ENCODE results near the gene FOXN3. TPM values are rescaled to one million over a fixed set of nuclear protein-coding genes. Genes with fewer than 3 reads are reported as not detected.
"Not testable (repeated sequence)": the region's sequence is repeated elsewhere in the genome, so short reads cannot be mapped to it uniquely, and the experiment has no call there.

Gene FOXN3
- total RNA-seq, 4 donors from 2014 or later = 66.1 to 130 (median 109) TPM

DNA sequence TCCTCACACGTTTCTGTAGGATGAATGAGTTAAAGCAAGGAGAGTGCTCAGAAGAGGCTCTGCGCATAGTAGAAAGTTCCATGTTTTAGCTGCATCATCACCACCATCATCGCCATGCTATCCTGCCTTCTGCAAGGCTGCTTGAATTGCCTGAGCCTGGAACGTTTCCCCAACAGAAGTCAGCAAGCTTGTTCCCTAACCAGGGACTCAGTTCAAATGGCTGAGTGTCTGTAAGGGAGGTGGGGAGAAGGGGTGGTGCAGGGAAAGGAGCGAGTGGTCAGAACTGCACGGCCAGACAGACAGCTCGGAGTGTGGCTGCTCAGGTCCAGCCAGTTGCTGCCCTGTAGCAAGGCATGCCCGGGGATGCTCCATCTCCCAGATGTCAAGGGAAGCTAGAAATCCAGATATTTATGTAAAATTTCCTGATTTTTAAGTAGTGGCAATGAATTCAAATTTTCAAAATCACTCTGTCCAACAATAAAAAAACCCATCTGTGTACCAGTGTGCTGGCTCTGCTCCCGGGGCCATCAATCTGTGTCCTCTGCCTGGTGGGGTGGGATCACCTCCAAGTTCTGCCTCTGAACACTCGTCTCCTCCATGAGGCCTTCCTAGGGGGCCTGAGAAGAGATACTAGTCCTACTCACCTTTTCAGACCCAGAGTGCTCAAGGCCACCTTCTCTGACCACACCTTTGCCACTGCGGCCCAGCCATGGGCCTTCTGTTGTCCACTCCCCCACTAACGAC lies 162.7 kb downstream of the FOXN3 start:
- TF ChIP-seq POLR2A (IDR thresholded peaks at IDR 0.05) (no peak), CTCF (IDR thresholded peaks at IDR 0.05) (no peak), EP300 (IDR thresholded peaks at IDR 0.05; ENCODE audit: low read depth) (no peak)
- peaks cover 0 to 6% (median 0%) of the 10 kb centered on the region in 4 donors for H3K4me1 ChIP-seq
- peaks cover 0 to 4% (median 0%) of the 10 kb centered on the region in 4 donors for H3K36me3 ChIP-seq
- H3K27ac ChIP-seq = no peak overlapping the region
- no peak overlapping the region for H3K4me3 ChIP-seq
- DNase-seq = no peak
- WGBS, 2 donors (ENCODE audit: low coverage in 1 of 2) = 74 to 89% methylated on average over 7 to 12 of the region's 12 CpGs
- in situ Hi-C loops (cut with MboI; ENCODE audit: low pct_ligation_motif_present in 1 of 4, low pct_unique_long_range_greater_than_20kb in 1 of 4, low sequenced_read_pairs in 3 of 4) = no loop called here
- intact Hi-C loops (cut with DNase I; ENCODE audit: low total_unique reads) = no loop called here
- H3K9me3 ChIP-seq = no peaks in the 10 kb centered on the region
- no peaks in the 10 kb centered on the region for H3K27me3 ChIP-seq

DNA sequence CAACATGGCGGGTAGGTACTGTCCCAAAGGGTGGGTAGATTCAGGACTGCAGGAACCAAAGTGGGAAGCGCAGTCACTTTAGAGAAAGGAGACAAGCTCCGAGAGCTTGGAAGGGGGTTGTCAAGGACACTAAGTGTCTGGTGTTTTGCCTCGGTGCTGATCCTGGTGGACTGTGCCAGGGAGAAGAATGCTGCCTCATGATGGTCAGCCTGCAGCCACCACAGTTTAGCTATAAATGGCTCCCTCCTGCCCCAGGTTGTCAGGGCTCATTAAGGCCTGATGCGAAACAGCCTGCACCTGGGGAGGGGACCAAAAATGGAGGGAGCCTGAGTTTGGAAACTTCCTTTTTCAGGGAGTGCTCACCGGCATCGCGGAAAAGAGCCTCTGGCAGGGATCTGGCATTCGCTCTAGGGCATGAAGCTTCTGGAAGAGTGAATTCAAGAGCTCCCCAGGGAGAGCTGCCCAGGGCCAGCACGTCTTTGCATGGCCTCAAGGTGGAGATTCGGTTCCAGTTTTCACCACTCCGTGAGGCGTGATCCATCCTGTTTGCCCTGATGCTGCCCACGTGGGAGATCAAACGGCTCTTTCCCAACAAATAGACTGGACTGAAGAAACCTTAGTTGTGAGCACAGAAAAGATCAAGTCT lies 164.0 kb downstream of the FOXN3 start:
- no peaks in the 10 kb centered on the region for H3K9me3 ChIP-seq
- no peak for DNase-seq
- no peak overlapping the region for H3K4me3 ChIP-seq
- peaks cover 0 to 6% (median 0%) of the 10 kb centered on the region in 4 donors for H3K4me1 ChIP-seq
- H3K27ac ChIP-seq = no peak overlapping the region
- 82 to 97% methylated on average over 7 to 15 of the region's 15 CpGs for WGBS, 2 donors (ENCODE audit: low coverage in 1 of 2)
- peaks cover 0 to 4% (median 0%) of the 10 kb centered on the region in 4 donors for H3K36me3 ChIP-seq
- in situ Hi-C loops (cut with MboI; ENCODE audit: low pct_ligation_motif_present in 1 of 4, low pct_unique_long_range_greater_than_20kb in 1 of 4, low sequenced_read_pairs in 3 of 4) = no loop called here
- no peaks in the 10 kb centered on the region for H3K27me3 ChIP-seq
- intact Hi-C loops (cut with DNase I; ENCODE audit: low total_unique reads) = no loop called here
- no peak for TF ChIP-seq POLR2AphosphoS5 (IDR thresholded peaks at IDR 0.05)
- no peak for TF ChIP-seq POLR2A (IDR thresholded peaks at IDR 0.05)
- no peak for TF ChIP-seq CTCF (IDR thresholded peaks at IDR 0.05)
- no peak for TF ChIP-seq EP300 (IDR thresholded peaks at IDR 0.05; ENCODE audit: low read depth)

- H3K4me3 ChIP-seq = no peak overlapping the region
- 97 to 100% methylated on average over 3 of the region's 3 CpGs for WGBS, 2 donors (ENCODE audit: low coverage in 1 of 2)
- peaks cover 0 to 6% (median 0%) of the 10 kb centered on the region in 4 donors for H3K4me1 ChIP-seq
- H3K27ac ChIP-seq = no peak overlapping the region
- H3K27me3 ChIP-seq = no peaks in the 10 kb centered on the region
- DNase-seq = no peak
- intact Hi-C loops (cut with DNase I; ENCODE audit: low total_unique reads) = no loop called here
- no peaks in the 10 kb centered on the region for H3K9me3 ChIP-seq
- H3K36me3 ChIP-seq = no peaks in the 10 kb centered on the region
- TF ChIP-seq CTCF (IDR thresholded peaks at IDR 0.05) (no peak), POLR2A (IDR thresholded peaks at IDR 0.05) (no peak), EP300 (IDR thresholded peaks at IDR 0.05; ENCODE audit: low read depth) (no peak), POLR2AphosphoS5 (IDR thresholded peaks at IDR 0.05) (no peak)
- in situ Hi-C loops (cut with MboI; ENCODE audit: low pct_ligation_motif_present in 1 of 4, low pct_unique_long_range_greater_than_20kb in 1 of 4, low sequenced_read_pairs in 3 of 4) = no loop called here
Observed at GRCh38 chr14:89251061-89251460, 166.0 kb downstream of the FOXN3 start.

GRCh38 chr14:89250655-89250975 lies 166.4 kb downstream of the FOXN3 start:
- H3K27me3 ChIP-seq; H3K4me3 ChIP-seq; DNase-seq; in situ Hi-C loops (cut with MboI; ENCODE audit: low pct_ligation_motif_present in 1 of 4, low pct_unique_long_range_greater_than_20kb in 1 of 4, low sequenced_read_pairs in 3 of 4); H3K27ac ChIP-seq; intact Hi-C loops (cut with DNase I; ENCODE audit: low total_unique reads); H3K4me1 ChIP-seq; H3K9me3 ChIP-seq; H3K36me3 ChIP-seq: not testable (repeated sequence)
- WGBS, 2 donors (ENCODE audit: low coverage in 1 of 2) = 90 to 100% methylated on average over 1 to 4 of the region's 4 CpGs

Data from transverse colon (tissue), 4 donors.